Measurements from ENCODE around the gene ACOT13.
"Not testable (repeated sequence)": the region's sequence is repeated elsewhere in the genome, so short reads cannot be mapped to it uniquely, and the experiment has no call there.

- not testable (repeated sequence) for TF ChIP-seq YY1 (IDR thresholded peaks at IDR 0.05; ENCODE audit: insufficient read depth, insufficient read length); SUZ12 (IDR thresholded peaks at IDR 0.05; ENCODE audit: extremely low read depth, insufficient read depth, insufficient read length); ZNF274 (IDR thresholded peaks at IDR 0.05; ENCODE audit: low read depth, low read length)
Measured at GRCh38 chr6:24730653-24731052, 63.8 kb downstream of the ACOT13 start.
